HFF-Myc (cell line): ENCODE data around the gene MCF2L.

ENCODE experiments used
- DNase-seq: peaks from one replicate; pipeline ENCODE4 v3.0.0-alpha.2; 2011; ENCODE audit warnings: low read depth; ENCODE audit errors: extremely low read depth
- H3K4me3 ChIP-seq: replicated peaks from 2 replicates; pipeline ENCODE4 v1.5.1; 2011; ENCODE audit warnings: low read depth, mild to moderate bottlenecking, control low read depth, low read length
- TF ChIP-seq, protein P1 (sequence below): IDR thresholded peaks from 2 replicates; pipeline ENCODE4 v1.5.1; 2012; ENCODE audit warnings: mild to moderate bottlenecking, low read depth, low read length, control low read depth; ENCODE audit errors: missing control alignments

MCF2L gene

DNA sequence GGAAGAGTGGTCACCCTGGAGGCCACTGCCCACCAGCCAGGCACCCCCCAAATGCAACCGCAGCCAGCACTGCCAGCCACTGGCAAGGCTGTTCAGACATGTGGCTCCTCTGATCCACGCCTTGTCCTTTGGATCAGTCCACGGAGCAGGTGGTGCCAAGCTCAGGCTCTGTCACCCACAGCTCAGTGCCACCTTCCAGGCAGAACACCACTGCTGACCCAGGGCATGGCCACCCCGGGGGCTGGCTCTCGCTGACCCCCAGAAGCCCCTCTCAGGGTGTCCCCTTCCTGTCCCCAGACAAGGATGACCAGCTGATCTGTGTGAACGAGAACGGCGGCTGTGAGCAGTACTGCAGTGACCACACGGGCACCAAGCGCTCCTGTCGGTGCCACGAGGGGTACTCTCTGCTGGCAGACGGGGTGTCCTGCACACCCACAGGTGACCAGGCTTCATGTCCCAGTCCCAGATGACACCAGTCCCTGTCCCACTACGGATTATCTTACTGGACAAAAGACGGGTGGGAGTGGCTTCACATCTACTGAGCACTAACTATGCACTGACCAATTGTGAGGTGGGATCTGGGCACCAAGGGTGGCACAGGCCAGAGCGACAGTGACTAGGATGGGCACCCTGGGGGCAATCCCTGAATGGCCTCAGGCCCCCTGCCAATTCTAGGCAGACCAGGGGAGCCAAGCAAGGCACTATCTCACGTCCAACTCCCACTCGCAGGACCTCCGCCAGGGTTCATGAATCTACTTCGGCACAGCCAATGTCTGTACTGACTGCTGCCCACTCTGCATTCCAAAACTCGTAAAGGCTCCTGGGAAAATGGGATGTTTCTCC, 146.6 kb downstream of the MCF2L start:
- TF ChIP-seq, protein P1, sequence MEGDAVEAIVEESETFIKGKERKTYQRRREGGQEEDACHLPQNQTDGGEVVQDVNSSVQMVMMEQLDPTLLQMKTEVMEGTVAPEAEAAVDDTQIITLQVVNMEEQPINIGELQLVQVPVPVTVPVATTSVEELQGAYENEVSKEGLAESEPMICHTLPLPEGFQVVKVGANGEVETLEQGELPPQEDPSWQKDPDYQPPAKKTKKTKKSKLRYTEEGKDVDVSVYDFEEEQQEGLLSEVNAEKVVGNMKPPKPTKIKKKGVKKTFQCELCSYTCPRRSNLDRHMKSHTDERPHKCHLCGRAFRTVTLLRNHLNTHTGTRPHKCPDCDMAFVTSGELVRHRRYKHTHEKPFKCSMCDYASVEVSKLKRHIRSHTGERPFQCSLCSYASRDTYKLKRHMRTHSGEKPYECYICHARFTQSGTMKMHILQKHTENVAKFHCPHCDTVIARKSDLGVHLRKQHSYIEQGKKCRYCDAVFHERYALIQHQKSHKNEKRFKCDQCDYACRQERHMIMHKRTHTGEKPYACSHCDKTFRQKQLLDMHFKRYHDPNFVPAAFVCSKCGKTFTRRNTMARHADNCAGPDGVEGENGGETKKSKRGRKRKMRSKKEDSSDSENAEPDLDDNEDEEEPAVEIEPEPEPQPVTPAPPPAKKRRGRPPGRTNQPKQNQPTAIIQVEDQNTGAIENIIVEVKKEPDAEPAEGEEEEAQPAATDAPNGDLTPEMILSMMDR, result no peak
- no peak overlapping the region for H3K4me3 ChIP-seq
- DNase-seq, result no peak

- no peak overlapping the region for H3K4me3 ChIP-seq
- DNase-seq, result no peak
- TF ChIP-seq, protein P1, result no peak
Observed at GRCh38 chr13:113116206-113116800, 147.3 kb downstream of the MCF2L start.

- no peak for DNase-seq
- H3K4me3 ChIP-seq, result no peak overlapping the region
- TF ChIP-seq, protein P1, result no peak
Observed at GRCh38 chr13:113116871-113117271, 147.9 kb downstream of the MCF2L start.

- TF ChIP-seq, protein P1, result no peak
- no peak overlapping the region for H3K4me3 ChIP-seq
- DNase-seq, result no peak
Observed at GRCh38 chr13:113117335-113117872, 148.4 kb downstream of the MCF2L start.

- TF ChIP-seq, protein P1, result no peak
Observed at GRCh38 chr13:113117911-113118260, 148.9 kb downstream of the MCF2L start.

GRCh38 chr13:113118261-113119021, 149.4 kb downstream of the MCF2L start:
- no peak for DNase-seq
- TF ChIP-seq, protein P1, result no peak
- H3K4me3 ChIP-seq, result no peak overlapping the region

More at GRCh38 chr13:113117911-113118260, 148.9 kb downstream of the MCF2L start:
- DNase-seq, result no peak
- no peak overlapping the region for H3K4me3 ChIP-seq
